Measurements from ENCODE around the gene KLHL20. TPM values are rescaled to one million over a fixed set of nuclear protein-coding genes. Genes with fewer than 3 reads are reported as not detected.
"Not testable (repeated sequence)": the region's sequence is repeated elsewhere in the genome, so short reads cannot be mapped to it uniquely, and the experiment has no call there.

Gene KLHL20
- total and polyA plus RNA-seq, 2 experiments from 2014 or later, result 12.3 to 14.5 TPM

- no peak for TF ChIP-seq ZNF462 (CRISPR knock-in tag; IDR thresholded peaks at IDR 0.05)
- no peak for TF ChIP-seq ZNF114 (CRISPR knock-in tag; IDR thresholded peaks at IDR 0.05)
- TF ChIP-seq STAT1 (IDR thresholded peaks at IDR 0.05; ENCODE audit: unreplicated experiment), result no peak
- no peak for TF ChIP-seq CTCF (conservative IDR thresholded peaks at IDR 0.05; ENCODE audit: low read depth in 2 of 2)
- no peak for TF ChIP-seq JUNB (IDR thresholded peaks at IDR 0.05; ENCODE audit: unreplicated experiment)
These were observed 21.5 kb upstream of the KLHL20 start (continued) for GRCh38 chr1:173693238-173693637.

GRCh38 chr1:173701299-173701698, 13.5 kb upstream of the KLHL20 start:
- H3K9me3 Mint-ChIP-seq; H3F3A ChIP-seq (replicated peaks; ENCODE audit: low read depth); H2AFZ ChIP-seq; ATAC-seq; H3K36me3 ChIP-seq (ENCODE audit: insufficient read depth); H3K79me2 ChIP-seq (replicated peaks; ENCODE audit: insufficient read depth); H3K4me3 Mint-ChIP-seq; H3K36me3 Mint-ChIP-seq (ENCODE audit: low read depth); H3K27me3 Mint-ChIP-seq (ENCODE audit: insufficient read depth, low read depth, poor library complexity); H4K20me1 ChIP-seq (replicated peaks; ENCODE audit: insufficient read depth); H3K4me3 ChIP-seq; H3K4me1 Mint-ChIP-seq; H3K9me2 ChIP-seq (ENCODE audit: insufficient read depth); H3K4me2 ChIP-seq; H3K4me1 ChIP-seq (ENCODE audit: insufficient read depth); H3K27ac ChIP-seq (ENCODE audit: low read depth); H3K27ac Mint-ChIP-seq; DNase-seq (ENCODE audit: low spot score); H3K27me3 ChIP-seq (ENCODE audit: insufficient read depth): not testable (repeated sequence)

Data from GM23338 (cell line).